ENCODE measurements around the gene PROM2. TPM values are rescaled to one million over a fixed set of nuclear protein-coding genes. Genes with fewer than 3 reads are reported as not detected.

PROM2 gene
- total RNA-seq, 1 experiment from 2014 or later: 1.6 TPM

GRCh38 chr2:95262896-95263542, 11.2 kb upstream of the PROM2 start:
- TF ChIP-seq CTCF (conservative IDR thresholded peaks at IDR 0.05; ENCODE audit: low read depth, low read length) (no peak), EZH2 (IDR thresholded peaks at IDR 0.05; ENCODE audit: borderline replicate concordance, low read depth, low read length, poor library complexity, severe bottlenecking) (no peak)
- H3K9me3 ChIP-seq (ENCODE audit: low read depth, low read length, poor library complexity, severe bottlenecking): no peaks in the 10 kb centered on the region
- ChIA-PET POLR2A (ENCODE audit: low non-redundant PET) (no interaction called here), CTCF (no interaction called here)
- H3K27me3 ChIP-seq (replicated peaks; ENCODE audit: insufficient read depth, low read depth, low read length, poor library complexity): no peaks in the 10 kb centered on the region
- no peak overlapping the region for H3K27ac ChIP-seq (ENCODE audit: low read depth, low read length, poor library complexity, severe bottlenecking)
- no peak overlapping the region for H3K4me3 ChIP-seq (ENCODE audit: low read depth, low read length, poor library complexity, severe bottlenecking)
- no TSS peak for BruUV-seq (replicated peaks)
- intact Hi-C loops (cut with micrococcal nuclease; ENCODE audit: unreplicated experiment): no loop called here
- no peak for DNase-seq (ENCODE audit: low spot score)
- H3K4me1 ChIP-seq (ENCODE audit: insufficient read depth, low read length, poor library complexity, severe bottlenecking): no peaks in the 10 kb centered on the region
- H3K36me3 ChIP-seq (ENCODE audit: insufficient read depth, low read length, poor library complexity, severe bottlenecking): no peaks in the 10 kb centered on the region

GRCh38 chr2:95264624-95265023, 9.6 kb upstream of the PROM2 start:
- no TSS peak for BruUV-seq (replicated peaks)
- CTCF ChIA-PET: no interaction called here
- TF ChIP-seq CTCF (conservative IDR thresholded peaks at IDR 0.05; ENCODE audit: low read depth, low read length) (no peak), EZH2 (IDR thresholded peaks at IDR 0.05; ENCODE audit: borderline replicate concordance, low read depth, low read length, poor library complexity, severe bottlenecking) (no peak)
- intact Hi-C loops (cut with micrococcal nuclease; ENCODE audit: unreplicated experiment): no loop called here
- POLR2A ChIA-PET (ENCODE audit: low non-redundant PET): no interaction called here
- no peak overlapping the region for H3K4me3 ChIP-seq (ENCODE audit: low read depth, low read length, poor library complexity, severe bottlenecking)
- no peaks in the 10 kb centered on the region for H3K36me3 ChIP-seq (ENCODE audit: insufficient read depth, low read length, poor library complexity, severe bottlenecking)
- H3K27me3 ChIP-seq (replicated peaks; ENCODE audit: insufficient read depth, low read depth, low read length, poor library complexity): no peaks in the 10 kb centered on the region
- H3K9me3 ChIP-seq (ENCODE audit: low read depth, low read length, poor library complexity, severe bottlenecking): no peaks in the 10 kb centered on the region
- no peak overlapping the region for H3K27ac ChIP-seq (ENCODE audit: low read depth, low read length, poor library complexity, severe bottlenecking)
- no peak for DNase-seq (ENCODE audit: low spot score)
- no peaks in the 10 kb centered on the region for H3K4me1 ChIP-seq (ENCODE audit: insufficient read depth, low read length, poor library complexity, severe bottlenecking)

GRCh38 chr2:95265182-95265581, 9.1 kb upstream of the PROM2 start:
- intact Hi-C loops (cut with micrococcal nuclease; ENCODE audit: unreplicated experiment): no loop called here
- DNase-seq (ENCODE audit: low spot score): no peak
- TF ChIP-seq CTCF (conservative IDR thresholded peaks at IDR 0.05; ENCODE audit: low read depth, low read length): no peak
- no peak for TF ChIP-seq EZH2 (IDR thresholded peaks at IDR 0.05; ENCODE audit: borderline replicate concordance, low read depth, low read length, poor library complexity, severe bottlenecking)
- ChIA-PET CTCF (no interaction called here), POLR2A (ENCODE audit: low non-redundant PET) (no interaction called here)
- Histone ChIP-seq H3K27ac (ENCODE audit: low read depth, low read length, poor library complexity, severe bottlenecking) (no peak overlapping the region), H3K9me3 (ENCODE audit: low read depth, low read length, poor library complexity, severe bottlenecking) (no peaks in the 10 kb centered on the region), H3K4me3 (ENCODE audit: low read depth, low read length, poor library complexity, severe bottlenecking) (no peak overlapping the region), H3K4me1 (ENCODE audit: insufficient read depth, low read length, poor library complexity, severe bottlenecking) (no peaks in the 10 kb centered on the region), H3K27me3 (replicated peaks; ENCODE audit: insufficient read depth, low read depth, low read length, poor library complexity) (no peaks in the 10 kb centered on the region), H3K36me3 (ENCODE audit: insufficient read depth, low read length, poor library complexity, severe bottlenecking) (no peaks in the 10 kb centered on the region)
- no TSS peak for BruUV-seq (replicated peaks)
